Daoy (cell line): ENCODE measurements around the gene GULP1. TPM values are rescaled to one million over a fixed set of nuclear protein-coding genes. Genes with fewer than 3 reads are reported as not detected.
"Not testable (repeated sequence)": the region's sequence is repeated elsewhere in the genome, so short reads cannot be mapped to it uniquely, and the experiment has no call there.

Experiments
- DNase-seq: peaks from one replicate; pipeline ENCODE4 v3.0.0-alpha.2; 2015; ENCODE audit warnings: low read depth
- total RNA-seq: library from RNA; depleted of rRNA; stranded (reverse); fragments of >200 nt; shearing (Covaris generic); gene quantifications from 2 replicates; pipeline ENCODE4 v1.2.3, GENCODE V29; 2014

GULP1 gene
- total RNA-seq, 1 experiment from 2014 or later, result 13.4 TPM

DNA sequence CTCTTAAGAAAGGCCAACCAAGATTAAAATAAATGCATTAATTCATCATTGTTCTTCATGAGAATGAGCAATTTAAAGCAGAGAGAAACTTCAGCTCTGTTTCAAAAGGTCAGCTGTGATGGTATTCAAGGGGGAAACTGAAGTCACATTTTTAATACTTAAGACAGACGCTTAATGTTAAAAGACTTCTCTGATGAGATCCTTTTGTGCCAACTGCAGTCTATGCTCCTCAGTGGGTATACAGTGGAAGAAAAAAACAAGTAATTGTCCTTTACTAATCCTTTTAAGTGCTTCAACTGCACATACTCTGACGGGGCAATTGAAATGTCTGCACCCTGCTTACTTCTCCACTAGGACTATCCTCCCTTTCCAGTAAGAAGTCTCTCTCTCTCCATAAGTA, 309.7 kb downstream of the GULP1 start:
- DNase-seq, result no peak

DNA sequence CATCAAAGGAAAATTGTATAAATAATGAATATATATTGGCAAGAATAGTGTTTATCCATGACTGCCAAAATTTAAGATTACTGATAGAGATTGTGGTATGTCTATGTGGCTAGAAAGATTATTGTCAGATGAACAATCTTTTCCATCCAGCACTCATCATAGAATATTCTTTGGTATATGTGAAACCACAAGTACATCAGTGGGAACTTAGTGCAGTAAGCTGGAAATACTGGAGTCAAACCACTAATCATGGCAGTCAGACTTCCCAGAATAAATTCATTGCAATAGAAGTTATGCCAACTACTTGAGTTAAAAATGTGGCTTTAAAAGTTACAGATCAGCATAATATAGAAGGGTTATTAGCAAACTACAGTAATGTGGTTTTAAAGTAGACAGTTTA, 310.3 kb downstream of the GULP1 start:
- no peak for DNase-seq

DNA sequence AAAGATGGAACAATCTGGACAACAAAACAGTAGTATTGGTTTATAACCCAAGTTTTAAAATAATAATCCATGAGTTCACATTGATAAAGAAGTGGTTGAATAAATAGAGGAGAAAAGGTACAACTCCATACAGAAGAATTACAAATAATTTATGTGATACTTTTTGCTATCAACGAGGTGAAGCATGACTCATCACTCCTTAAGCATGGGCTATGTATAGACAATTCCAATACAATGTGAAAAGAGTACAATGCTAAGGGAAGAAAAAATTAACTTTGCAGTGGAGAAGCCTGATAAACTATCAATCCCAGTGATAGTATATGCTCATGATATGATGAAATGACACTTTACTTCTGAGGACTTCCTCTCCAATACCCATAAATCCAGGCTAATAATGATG, 312.9 kb downstream of the GULP1 start:
- no peak for DNase-seq

DNA sequence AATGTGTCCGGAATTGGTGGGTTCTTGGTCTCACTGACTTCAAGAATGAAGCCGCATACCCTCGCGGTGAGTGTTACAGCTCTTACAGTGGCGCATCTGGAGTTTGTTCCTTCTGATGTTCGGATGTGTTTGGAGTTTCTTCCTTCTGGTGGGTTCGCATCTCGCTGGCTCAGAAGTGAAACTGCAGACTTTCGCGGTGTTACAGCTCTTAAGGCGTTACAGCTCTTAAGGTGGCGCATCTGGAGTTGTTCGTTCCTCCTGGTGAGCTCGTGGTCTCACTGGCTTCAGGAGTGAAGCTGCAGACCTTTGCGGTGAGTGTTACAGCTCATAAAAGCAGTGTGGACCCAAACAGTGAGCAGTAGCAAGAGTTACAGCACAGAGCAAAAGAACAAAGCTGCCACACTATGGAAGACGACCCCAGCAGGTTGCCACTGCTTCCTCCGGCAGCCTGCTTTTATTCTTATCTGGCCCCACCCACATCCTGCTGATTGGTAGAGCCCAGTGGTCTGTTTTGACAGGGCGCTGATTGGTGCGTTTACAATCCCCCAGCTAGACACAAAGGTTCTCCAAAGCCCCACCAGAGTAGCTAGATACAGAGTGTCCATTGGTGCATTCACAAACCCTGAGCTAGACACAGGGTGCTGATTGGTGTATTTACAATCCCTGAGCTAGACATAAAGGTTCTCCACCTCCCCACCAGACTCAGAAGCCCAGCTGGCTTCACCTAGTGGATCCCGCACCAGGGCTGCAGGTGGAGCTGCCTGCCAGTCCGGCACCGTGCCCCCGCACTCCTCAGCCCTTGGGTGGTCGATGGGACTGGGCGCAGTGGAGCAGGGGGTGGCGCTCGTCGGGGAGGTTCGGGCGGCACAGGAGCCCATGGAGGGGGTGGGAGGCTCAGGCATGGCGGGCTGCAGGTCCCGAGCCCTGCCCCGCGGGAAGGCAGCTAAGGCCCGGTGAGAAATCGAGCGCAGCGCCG, 314.2 kb downstream of the GULP1 start:
- DNase-seq, result not testable (repeated sequence)

DNA sequence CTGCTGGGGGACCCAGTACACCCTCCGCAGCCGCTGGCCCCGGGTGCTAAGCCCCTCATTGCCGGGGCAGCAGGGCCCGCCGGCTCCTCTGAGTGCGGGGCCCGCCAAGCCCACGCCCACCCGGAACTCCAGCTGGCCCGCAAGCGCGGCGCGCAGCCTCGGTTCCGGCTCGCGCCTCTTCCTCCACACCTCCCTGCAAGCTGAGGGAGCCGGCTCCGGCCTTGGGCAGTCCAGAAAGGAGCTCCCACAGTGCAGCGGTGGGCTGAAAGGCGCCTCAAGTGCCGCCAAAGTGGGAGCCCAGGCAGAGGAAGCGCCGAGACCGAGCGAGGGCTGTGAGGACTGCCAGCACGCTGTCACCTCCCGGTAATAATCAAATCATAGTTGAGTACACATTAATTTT, 314.9 kb downstream of the GULP1 start:
- not testable (repeated sequence) for DNase-seq

DNA sequence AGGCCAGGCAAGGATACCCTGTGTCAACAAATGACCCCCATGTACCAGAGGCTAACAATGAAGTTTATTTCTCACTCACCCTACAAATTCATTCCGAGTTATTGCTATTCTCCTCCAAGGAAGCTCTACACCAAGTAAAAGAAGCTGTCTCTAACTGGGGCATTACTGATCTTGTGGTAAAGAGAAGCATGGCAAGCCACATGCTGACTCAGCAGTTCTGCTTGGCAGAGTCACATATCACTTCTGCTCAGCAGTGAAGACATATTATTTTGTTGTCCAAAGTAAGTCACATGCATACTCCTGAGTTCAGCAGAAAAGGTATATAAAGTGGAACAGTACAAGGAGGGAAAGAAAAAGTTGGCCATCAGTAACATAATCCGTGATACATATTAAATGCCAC, 315.8 kb downstream of the GULP1 start:
- DNase-seq, result no peak

DNA sequence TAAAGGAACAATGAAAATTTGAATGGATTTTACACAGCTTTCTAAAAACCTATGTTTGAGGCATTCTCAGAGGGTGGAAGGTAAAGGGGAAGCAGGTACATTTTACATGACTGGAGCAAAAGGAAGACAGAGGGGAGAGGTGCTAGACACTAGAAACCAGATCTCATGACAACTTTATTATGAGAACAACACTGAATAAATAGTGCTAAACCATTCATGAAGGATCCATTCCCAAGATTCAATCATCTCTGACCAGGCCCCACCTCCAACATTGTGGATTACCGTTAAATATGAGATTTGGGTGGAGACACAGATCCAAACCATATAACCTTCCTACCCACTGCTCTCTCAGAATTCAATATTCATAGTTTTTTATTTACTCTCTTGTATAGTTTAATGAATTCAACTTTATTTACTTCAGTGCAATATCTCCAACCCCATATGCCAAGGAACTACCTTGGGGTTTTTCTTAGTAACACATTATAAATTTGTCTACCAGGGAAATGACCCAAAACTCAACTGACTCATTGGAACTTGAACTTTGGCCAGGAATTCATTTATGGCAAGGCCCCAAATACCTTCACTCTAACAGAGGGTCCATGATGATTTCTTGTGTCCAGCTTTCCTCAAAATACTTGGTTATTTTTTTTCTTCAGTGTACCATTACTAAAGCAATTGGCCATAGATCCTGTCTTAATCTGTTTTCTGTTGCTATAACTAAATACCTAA, 317.8 kb downstream of the GULP1 start:
- DNase-seq, result no peak

DNA sequence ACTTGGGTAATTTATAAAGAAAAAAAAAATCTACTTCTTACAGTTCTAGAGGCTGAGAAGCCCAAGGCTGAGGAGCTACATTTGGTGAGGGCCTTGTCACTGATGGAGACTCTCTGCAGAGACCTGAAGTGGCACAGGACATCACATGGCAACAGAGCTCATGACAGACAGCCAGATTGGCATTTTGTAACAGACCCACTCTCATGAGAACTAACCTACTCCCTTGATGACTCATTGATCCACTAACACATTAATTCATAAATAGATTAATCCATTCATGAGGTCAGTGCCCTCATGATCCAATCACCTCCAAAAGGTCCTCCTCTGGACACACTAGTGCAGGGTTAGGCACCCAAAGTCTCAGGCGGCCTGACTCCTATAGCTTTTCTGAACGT, 318.4 kb downstream of the GULP1 start:
- no peak for DNase-seq

DNA sequence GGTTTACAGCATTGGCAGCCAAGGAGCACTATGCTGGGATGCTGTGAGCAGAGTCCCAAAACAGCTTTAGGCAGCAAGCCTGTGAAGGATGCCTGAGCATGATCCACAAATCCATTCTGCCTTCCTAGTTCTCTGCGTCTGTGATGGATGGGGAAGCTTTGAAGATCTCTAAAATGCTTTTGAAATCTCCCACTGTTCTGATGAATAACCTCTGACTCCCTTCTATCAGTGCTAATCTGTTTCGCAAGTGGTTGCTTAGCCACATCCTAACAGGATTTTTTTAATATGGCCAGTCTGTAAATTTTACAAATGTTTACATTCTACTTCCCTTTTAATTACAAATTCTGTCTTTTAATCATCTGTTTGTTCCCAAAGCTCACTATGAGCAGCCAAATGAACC, 319.2 kb downstream of the GULP1 start:
- no peak for DNase-seq

DNA sequence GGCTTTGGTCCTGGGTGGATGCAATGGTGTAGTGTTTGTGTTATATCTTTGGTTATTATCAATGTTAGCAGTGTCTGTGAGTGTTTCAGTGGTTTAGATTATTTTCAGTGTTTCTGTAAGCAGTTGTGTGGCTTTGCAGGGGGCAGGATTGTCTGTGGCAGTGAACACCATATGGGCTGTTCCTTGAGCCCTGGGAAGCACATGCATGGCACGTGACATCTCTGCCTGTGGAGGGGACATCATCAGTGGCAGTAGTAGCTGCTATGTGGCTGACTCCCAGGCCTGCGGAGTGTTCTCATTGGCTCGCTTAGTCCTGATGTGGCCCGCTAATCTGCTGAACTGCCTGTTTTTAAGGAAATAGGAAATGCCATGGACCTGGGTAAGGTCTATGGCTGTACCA, 327.5 kb downstream of the GULP1 start:
- DNase-seq, result no peak

DNA sequence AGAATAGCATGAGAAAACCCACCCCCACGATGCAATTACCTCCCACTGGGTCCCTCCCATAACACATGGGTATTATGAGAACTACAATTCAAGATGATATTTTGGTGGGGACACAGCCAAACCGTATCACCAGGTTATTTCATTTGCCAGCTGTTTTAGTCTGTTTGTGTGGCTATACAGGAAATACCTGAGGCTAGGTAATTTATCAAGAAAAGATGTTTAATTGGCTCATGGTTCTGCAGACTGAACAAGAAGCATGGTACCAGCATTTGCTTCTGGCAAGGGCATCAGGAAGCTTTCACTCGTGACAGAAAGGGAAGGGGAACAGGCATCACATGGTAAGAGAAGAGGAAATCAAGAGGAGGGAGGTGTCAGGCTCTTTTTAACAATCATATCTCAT, 329.2 kb downstream of the GULP1 start:
- DNase-seq, result no peak

DNA sequence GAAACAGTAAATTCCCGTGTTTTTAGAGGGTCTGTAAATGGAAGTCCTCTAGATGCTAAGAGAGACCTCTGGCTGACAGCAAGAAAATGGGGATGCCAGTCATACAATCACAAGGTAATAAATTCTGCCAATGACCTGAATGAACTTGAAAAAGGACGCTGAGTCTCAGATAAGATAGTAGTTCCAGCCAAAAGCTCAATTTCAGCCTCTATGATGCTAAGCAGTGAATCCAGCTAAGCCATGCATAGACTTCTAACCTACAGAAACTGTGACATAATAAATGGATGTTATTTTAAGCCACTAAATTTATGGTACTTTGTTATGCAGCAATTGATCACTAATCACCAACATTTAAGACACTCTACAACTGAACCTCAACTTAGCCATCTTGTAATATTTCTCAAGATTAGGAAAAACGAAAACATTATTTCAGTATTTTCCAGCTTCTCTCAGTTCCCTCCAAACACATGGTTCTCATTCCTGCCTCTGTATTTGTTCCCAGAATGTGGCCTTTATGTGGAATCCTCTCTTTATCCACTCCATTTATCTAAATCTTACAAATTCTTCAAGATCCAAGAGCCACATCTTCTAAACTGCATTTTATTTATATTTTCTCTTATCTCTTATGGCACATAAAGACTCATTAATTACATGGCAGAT, 331.1 kb downstream of the GULP1 start:
- no peak for DNase-seq

DNA sequence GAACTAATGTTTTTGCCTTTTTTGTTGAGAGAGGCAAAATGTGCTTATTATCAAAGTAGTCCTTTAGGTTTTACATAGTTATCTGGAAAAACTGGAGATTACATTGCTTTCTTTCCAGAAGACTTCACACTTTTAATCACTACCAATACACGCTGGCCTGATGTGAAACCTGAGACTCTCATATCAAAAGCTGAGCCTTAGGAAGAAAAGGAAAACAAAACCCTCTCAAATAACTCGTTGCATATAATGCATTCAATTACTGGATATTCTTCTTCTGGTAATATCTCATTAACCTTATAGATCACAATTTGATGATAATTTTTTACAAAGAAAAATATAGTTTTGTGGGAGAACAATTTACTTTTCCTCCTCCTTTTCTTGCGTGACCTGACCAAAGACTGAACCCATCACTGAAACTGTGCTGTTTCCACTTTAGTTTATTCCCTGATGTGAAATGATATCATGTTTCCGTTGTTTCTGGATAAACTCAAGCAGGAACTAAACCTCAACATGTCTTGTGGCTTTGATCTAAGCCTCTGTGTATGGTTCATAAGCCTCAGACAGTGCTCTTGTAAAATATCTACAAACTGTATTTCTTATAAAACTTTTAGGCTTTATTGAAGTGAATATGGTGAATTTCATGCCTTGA, 332.4 kb downstream of the GULP1 start:
- DNase-seq, result peak; percentile 48

DNA sequence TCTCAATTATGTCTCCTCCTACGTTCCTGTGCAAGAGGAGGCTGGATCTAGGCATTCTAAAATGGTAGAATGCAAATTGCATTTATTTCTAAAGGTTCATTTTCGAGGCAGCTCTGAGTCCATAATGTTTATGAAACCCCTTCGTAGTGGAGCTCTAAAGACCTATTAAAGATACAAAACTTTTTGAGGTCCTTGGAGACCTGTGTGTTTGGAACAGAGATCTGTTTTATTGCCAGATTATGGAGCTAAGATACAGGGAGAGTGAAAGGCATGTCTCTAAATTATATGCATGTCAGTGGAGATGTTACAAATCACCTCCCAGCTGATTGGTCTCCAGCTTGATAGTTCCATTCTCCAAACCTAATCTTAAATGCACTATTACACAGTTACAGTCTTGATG, 335.8 kb downstream of the GULP1 start:
- DNase-seq, result no peak

DNA sequence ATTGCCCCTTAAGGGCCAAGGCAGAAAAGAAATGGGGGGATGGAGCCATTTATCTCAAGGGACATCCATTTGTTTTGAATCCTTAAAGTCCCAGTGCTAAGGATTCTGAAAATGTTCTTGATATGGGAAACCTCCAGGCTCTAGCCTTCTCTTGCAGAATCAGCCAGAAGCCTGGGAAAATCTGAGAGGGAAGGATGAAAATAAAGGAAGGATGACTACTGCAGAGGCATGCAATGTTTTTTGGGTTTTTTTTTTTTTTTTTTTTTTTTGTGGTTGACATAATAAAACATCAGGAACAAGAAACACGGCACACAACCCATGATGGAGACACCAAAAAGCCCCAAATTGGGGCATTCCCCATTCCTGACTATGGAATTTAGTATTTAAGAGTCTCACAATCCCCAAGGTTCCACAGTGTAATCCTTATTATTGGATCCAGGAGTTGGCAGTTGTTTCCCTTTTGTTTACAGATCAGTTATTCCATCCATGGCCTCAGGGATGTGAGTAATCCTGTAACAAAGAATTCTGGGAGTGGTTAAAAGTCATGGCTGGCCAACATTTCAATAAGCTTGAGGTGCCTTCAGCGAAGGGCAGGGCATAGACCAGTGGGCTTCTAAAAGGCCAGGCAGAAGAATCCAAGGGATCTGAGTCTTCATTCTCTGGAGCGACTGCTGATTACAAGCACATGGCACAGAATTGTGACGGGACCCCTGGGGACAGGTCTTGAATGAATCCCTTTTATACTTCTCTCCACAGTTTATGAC, 337.5 kb downstream of the GULP1 start:
- DNase-seq, result peak; percentile 69

DNA sequence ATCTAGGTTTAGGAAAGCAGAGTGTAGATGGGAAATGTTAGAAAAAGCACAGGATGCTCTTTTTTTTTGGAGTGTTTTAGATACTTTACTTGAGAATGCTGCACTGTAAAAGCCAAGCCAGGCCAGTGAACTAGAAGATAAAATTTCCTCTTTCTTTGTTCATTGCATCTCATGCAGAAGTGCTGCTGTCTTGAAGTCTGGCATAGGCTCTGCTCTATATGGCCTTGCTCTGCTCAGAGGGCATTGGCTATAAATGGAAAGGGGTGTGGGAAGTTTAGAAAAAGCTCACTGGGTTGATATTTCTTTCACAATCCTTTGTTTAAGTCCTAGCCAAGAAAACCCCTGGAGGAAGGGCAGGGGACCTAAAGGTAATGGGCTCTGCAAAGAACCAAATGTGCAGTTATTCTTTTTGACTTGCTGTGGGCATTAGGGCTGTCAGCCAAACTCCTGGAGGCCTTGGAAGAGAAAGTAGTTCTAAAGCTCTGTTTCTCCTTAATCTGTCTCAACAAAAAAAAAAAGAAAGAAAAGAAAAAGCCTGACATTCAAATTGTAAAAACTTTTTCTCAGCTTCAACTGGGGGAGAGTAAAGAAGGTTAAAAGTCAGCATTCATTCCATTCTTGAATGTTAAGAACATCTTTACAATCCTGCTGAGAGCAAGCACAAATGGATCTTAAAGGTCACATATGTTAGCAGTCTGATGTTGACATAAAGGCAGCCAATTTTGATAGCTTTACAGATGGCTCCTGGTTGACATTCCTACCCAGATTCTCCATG, 338.3 kb downstream of the GULP1 start:
- DNase-seq, result no peak

DNA sequence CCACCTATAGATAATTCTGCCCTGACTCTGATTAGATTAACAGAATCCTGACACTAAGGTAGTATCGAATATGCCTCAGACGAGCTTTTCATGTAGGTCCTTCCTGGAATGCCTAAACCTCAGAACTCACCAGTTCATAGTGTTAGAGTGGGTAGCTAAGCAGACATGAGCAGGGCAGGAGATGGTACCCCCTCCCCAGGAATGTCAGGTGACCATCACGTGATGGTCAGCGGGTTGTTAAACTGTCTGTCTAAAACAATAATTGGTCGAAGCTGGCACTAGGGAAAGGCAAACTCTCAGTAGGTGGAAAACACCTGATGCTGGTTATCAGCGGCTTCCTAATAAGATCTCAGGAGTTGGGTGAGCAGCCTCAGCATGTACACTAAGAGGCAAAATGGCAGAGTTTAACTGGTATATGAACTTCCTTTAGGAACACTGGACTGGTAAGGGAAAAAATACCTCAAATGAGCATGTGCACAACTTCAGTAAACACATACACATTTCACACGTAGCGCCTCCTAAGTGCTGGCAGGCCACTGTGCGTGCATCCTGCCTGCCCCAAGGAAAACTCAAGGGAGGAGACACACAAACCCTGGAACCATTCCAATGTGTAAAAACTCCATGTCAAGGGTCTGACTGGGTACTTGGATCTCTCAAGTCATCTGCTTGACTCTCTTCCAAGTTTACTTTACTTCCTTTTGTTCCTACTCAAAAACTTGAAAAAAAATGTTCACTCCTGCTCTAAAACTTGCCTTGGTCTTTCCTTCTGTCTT, 339.5 kb downstream of the GULP1 start:
- DNase-seq, result no peak

DNA sequence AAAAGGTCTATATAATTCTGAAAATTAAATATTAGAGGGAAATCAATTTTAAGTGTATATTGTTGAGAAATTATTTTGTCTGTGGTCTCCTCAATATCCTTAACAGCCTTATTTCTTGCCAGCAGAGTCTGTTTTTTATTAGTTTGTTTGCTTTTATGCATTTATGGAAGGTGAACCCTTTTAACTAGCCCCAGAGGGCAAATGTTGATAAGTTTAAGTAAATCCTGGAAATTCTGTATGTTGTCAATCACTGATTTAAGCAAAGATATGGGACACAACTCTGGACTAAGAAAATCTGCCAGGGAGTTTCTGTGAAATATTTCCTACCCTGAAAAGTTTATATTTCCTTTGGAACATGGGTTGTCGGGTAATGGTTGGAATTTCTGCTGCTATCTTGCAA, 343.0 kb downstream of the GULP1 start:
- DNase-seq, result no peak
